Testis (tissue), 3 donors: ENCODE data around the gene OCA2. TPM values are rescaled to one million over a fixed set of nuclear protein-coding genes. Genes with fewer than 3 reads are reported as not detected.

Experiments used
- DNase-seq: peaks from one replicate; pipeline ENCODE4 v3.0.0-alpha.2; 2019
- H3K27ac ChIP-seq, 2 donors: fragments of 200-600 bp; sonication (generic); one replicate each; pipeline ENCODE4 v1.5.1; 2019
- H3K27me3 ChIP-seq: fragments of 200-600 bp; sonication (generic); one replicate; pipeline ENCODE4 v1.5.1; 2019
- H3K36me3 ChIP-seq: fragments of 200-600 bp; sonication (generic); one replicate; pipeline ENCODE4 v1.5.1; 2017; ENCODE audit warnings: low read depth; ENCODE audit errors: missing control alignments
- H3K4me1 ChIP-seq: fragments of 200-600 bp; sonication (generic); one replicate; pipeline ENCODE4 v1.5.1; 2019
- H3K4me3 ChIP-seq, 2 donors: fragments of 200-600 bp; sonication (generic); one replicate each; pipeline ENCODE4 v1.5.1; 2017 to 2019
- H3K9me3 ChIP-seq: fragments of 200-600 bp; sonication (generic); one replicate; pipeline ENCODE4 v1.5.1; 2017
- POLR2A ChIP-seq: fragments of 450-650 bp; IDR thresholded peaks from one replicate; pipeline ENCODE4 v1.6.1; 2017; ENCODE audit warnings: antibody characterized with exemption, mild to moderate bottlenecking, moderate library complexity
- WGBS, 2 donors: methylation state at CpG; one replicate each; pipeline ENCODE4 v1.1.5; 2018; 5-methylcytosine and 5-hydroxymethylcytosine counted together
- intact Hi-C: fragments of 100-400 bp; cut with DNase I; formaldehyde crosslinking; loops from one replicate; pipeline ENCODE4 v1.15.1; 2023; ENCODE audit warnings: low total_unique reads
- polyA plus RNA-seq: library from polyadenylated mRNA; stranded (reverse); fragments of 350-450 nt; fragmentation: Illumina TruSeq; extraction: RNeasy Lipid Tissue Mini Kit (QIAGEN cat#74804); gene quantifications from one replicate; pipeline ENCODE4 v1.2.3, GENCODE V29; 2014; ENCODE audit warnings: low read depth, low replicate concordance; ENCODE audit not compliant: insufficient read depth
- total RNA-seq, 2 donors: library from RNA; depleted of rRNA; stranded (reverse); fragments of >200 nt; gene quantifications; one replicate each; pipeline ENCODE4 v1.2.3, GENCODE V29; 2016
- TF ChIP-seq, protein P1 (sequence below), 3 experiments: fragments of 450-650 bp in 2 of 3; fragments of 200-600 bp in 1 of 3; sonication (generic) in 1 of 3; IDR thresholded peaks; one replicate each; pipeline ENCODE4 v1.5.1; 2016 to 2019; ENCODE audit warnings: antibody characterized with exemption in 3 of 3, mild to moderate bottlenecking in 2 of 3, moderate library complexity in 1 of 3

OCA2 gene
- total and polyA plus RNA-seq, 3 donors from 2014 or later = 2.6 to 7.2 (median 4.5) TPM

DNA sequence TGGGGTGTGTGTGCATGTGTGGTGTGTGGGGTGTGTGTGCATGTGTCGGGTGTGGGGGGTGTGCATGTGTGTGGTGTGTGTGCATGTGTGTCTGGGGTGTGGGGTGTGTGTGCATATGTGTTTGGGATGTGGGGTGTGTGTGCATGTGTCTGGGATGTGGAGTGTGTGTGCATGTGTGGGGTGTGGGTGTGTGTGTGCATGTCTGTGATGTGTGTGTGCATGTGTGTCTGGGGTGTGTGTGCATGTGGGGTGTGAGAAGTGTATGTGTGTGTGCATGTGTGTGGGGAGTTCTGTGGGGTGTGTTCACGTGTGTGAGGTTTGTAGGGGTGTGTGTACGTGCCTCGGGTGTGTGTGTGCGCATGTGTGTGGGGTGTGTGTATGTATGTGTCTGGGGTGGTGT lies 6.7 kb upstream of the OCA2 start:
- Histone ChIP-seq H3K9me3 (no peaks in the 10 kb centered on the region), H3K4me1 (peaks cover 5% of the 10 kb centered on the region), H3K4me3 (no peak overlapping the region), H3K36me3 (no peaks in the 10 kb centered on the region), H3K27ac (no peak overlapping the region), H3K27me3 (no peaks in the 10 kb centered on the region)
- TF ChIP-seq POLR2A = no peak
- TF ChIP-seq, protein P1, sequence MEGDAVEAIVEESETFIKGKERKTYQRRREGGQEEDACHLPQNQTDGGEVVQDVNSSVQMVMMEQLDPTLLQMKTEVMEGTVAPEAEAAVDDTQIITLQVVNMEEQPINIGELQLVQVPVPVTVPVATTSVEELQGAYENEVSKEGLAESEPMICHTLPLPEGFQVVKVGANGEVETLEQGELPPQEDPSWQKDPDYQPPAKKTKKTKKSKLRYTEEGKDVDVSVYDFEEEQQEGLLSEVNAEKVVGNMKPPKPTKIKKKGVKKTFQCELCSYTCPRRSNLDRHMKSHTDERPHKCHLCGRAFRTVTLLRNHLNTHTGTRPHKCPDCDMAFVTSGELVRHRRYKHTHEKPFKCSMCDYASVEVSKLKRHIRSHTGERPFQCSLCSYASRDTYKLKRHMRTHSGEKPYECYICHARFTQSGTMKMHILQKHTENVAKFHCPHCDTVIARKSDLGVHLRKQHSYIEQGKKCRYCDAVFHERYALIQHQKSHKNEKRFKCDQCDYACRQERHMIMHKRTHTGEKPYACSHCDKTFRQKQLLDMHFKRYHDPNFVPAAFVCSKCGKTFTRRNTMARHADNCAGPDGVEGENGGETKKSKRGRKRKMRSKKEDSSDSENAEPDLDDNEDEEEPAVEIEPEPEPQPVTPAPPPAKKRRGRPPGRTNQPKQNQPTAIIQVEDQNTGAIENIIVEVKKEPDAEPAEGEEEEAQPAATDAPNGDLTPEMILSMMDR (IDR thresholded peaks at IDR 0.05) = no peak
- 47 to 77% methylated on average over 5 of the region's 5 CpGs for WGBS, 2 donors
- no peak for DNase-seq
- intact Hi-C loops = no loop called here

DNA sequence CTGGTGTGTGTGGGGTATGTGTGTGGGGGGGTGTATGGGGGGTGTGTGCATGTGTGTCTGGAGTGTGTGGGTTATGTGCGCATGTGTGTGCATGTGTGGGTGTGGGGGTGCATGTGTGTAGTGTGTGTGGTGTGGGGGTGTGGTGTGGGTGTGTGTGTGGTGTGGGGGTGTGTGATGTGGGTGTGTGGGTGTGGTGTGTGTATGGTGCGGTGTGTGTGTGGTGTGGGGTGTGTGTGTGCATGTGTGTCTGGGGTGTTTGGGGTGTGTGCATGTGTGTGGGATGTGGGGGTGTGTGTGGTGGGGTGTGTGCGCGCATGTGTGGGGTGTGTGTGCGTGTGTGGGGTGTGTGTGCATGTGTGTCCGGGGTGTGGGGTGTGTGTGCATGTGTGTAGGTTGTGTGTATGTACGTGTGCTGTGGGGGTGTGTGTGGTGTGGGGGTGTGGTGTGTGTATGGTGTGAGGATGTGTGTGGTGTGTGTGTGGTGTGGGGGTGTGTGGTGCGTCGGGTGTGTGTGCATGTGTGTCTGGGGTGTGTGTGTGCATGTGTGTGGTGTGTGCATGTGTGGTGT lies 6.2 kb upstream of the OCA2 start:
- WGBS, 2 donors = 70 to 83% methylated on average over 9 of the region's 9 CpGs
- intact Hi-C loops = no loop called here
- Histone ChIP-seq H3K4me1 (peaks cover 5% of the 10 kb centered on the region), H3K9me3 (no peaks in the 10 kb centered on the region), H3K4me3 (no peak overlapping the region), H3K36me3 (no peaks in the 10 kb centered on the region), H3K27me3 (no peaks in the 10 kb centered on the region), H3K27ac (no peak overlapping the region)
- TF ChIP-seq, protein P1 (IDR thresholded peaks at IDR 0.05) = no peak
- no peak for TF ChIP-seq POLR2A
- DNase-seq = no peak

DNA sequence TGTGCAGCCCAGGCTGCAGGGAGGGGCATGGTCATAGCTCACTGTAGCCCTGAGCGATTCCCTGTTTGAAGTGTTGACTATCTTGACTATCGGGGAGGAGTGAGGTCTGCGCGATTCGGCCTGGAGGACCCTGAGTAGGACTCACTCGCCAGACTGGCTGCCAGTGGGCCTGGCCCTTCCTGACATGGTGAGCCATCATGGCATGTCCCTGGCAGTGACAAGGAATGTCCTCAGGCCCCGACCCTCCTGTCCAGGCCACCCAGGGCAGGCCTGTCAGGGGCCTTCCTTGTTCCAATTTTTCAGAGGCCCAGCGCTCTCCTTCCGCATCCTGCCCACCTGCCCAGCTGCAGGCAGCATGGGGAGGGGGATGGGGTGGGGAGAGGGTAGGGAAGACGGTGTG lies 5.2 kb upstream of the OCA2 start:
- WGBS, 2 donors = 76 to 77% methylated on average over 10 of the region's 10 CpGs
- no peak for TF ChIP-seq POLR2A
- TF ChIP-seq, protein P1 (IDR thresholded peaks at IDR 0.05) = no peak
- Histone ChIP-seq H3K27ac (no peak overlapping the region), H3K4me1 (peaks cover 5% of the 10 kb centered on the region), H3K9me3 (no peaks in the 10 kb centered on the region), H3K27me3 (no peaks in the 10 kb centered on the region), H3K36me3 (no peaks in the 10 kb centered on the region), H3K4me3 (no peak overlapping the region)
- intact Hi-C loops = no loop called here
- DNase-seq = no peak

DNA sequence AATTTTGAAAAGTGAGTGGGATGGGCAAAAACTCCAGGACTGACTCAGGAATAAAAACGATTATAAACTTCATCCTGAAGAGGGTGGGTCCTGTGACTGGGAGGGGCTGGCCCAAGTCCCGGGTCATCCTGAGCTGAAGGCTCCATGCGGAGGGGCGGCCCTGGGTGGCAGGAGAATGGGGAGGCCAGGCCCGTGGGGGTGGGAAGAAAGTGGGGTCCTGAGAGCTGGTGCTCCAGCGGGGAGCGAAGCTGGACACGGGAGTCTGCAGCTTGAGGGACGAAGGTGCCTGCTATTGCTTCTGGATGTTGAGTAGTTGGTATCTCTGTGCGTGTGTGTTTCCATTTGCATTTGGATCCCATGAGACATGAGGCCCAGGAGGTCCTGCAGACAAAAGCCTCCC lies 4.7 kb upstream of the OCA2 start:
- intact Hi-C loops = no loop called here
- Histone ChIP-seq H3K27me3 (no peaks in the 10 kb centered on the region), H3K27ac (no peak overlapping the region), H3K4me1 (peaks cover 6% of the 10 kb centered on the region), H3K4me3 (no peak overlapping the region), H3K9me3 (no peaks in the 10 kb centered on the region), H3K36me3 (no peaks in the 10 kb centered on the region)
- TF ChIP-seq, protein P1 (IDR thresholded peaks at IDR 0.05) = no peak
- no peak for TF ChIP-seq POLR2A
- DNase-seq = no peak
- WGBS, 2 donors = 78 to 79% methylated on average over 10 of the region's 10 CpGs

DNA sequence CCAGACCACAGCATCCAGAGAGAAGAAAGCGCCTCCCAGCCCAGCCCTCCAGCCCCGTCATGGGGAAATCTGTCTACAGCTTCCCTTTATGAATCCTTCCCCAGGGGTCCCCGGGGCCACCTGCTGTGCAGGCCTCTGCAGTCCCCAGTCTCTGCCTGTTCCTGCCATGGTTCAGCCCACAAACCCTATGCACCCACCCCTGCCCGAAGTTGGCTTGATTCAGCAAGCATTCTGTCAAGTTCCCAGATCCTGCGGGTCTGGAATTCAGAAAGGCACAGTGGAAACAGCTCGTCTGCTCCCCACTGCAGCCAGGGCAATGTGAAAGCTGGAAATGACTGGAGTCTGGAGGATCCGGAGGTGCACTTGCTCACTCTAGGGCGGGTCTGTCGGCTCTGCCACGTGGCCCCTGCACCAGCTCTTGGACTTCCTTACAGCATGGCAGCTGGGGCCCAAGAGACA lies 2.9 kb upstream of the OCA2 start:
- 88 to 91% methylated on average over 6 to 10 of the region's 10 CpGs for WGBS, 2 donors
- H3K27ac ChIP-seq = no peak overlapping the region
- H3K4me3 ChIP-seq = no peak overlapping the region
- H3K9me3 ChIP-seq = no peaks in the 10 kb centered on the region
- H3K36me3 ChIP-seq = no peaks in the 10 kb centered on the region
- no peak for DNase-seq
- intact Hi-C loops = no loop called here
- TF ChIP-seq POLR2A = no peak
- TF ChIP-seq, protein P1 (IDR thresholded peaks at IDR 0.05) = no peak
- H3K4me1 ChIP-seq = peaks cover 15% of the 10 kb centered on the region
- no peaks in the 10 kb centered on the region for H3K27me3 ChIP-seq
